Smooth muscle cell (in vitro differentiated cells): Measurements from ENCODE around the gene RESF1. TPM values are rescaled to one million over a fixed set of nuclear protein-coding genes. Genes with fewer than 3 reads are reported as not detected.

ENCODE experiments used
- DNase-seq: peaks from one replicate; lab custom pipeline; 2025; ENCODE audit not compliant: unreplicated experiment; lab: John Stamatoyannopoulos, UW
- H2AFZ ChIP-seq: fragments of 200-600 bp; sonication (generic); 2 replicates; pipeline ENCODE4 v1.6.0; 2016; ENCODE audit warnings: antibody characterized with exemption, low read depth, mild to moderate bottlenecking
- H3F3A ChIP-seq: fragments of 200-600 bp; sonication (generic); 2 replicates; pipeline ENCODE4 v1.6.0; 2017; ENCODE audit warnings: antibody characterized with exemption, low read depth
- H3K27ac ChIP-seq: fragments of 200-600 bp; sonication (generic); 2 replicates; pipeline ENCODE4 v1.5.1; 2016; ENCODE audit warnings: low read depth, mild to moderate bottlenecking
- H3K27me3 ChIP-seq: fragments of 200-600 bp; sonication (generic); 2 replicates; pipeline ENCODE4 v1.6.1; 2016; ENCODE audit warnings: low read depth, mild to moderate bottlenecking
- H3K36me3 ChIP-seq: fragments of 200-600 bp; sonication (generic); 2 replicates; pipeline ENCODE4 v1.5.1; 2016; ENCODE audit warnings: low read depth
- H3K4me1 ChIP-seq: fragments of 200-600 bp; sonication (generic); 2 replicates; pipeline ENCODE4 v1.5.1; 2016; ENCODE audit warnings: low read depth
- H3K4me2 ChIP-seq: fragments of 200-600 bp; sonication (generic); 2 replicates; pipeline ENCODE4 v1.6.0; 2016; ENCODE audit warnings: mild to moderate bottlenecking
- H3K4me3 ChIP-seq: fragments of 200-600 bp; sonication (generic); 2 replicates; pipeline ENCODE4 v1.5.1; 2016; ENCODE audit warnings: mild to moderate bottlenecking
- H3K79me2 ChIP-seq: fragments of 200-600 bp; sonication (generic); 2 replicates; pipeline ENCODE4 v1.6.0; 2016; ENCODE audit warnings: low read depth, mild to moderate bottlenecking
- H3K9ac ChIP-seq: fragments of 200-600 bp; sonication (generic); 2 replicates; pipeline ENCODE4 v1.6.0; 2016; ENCODE audit warnings: low read depth
- H3K9me3 ChIP-seq: fragments of 200-600 bp; sonication (generic); replicated peaks from 2 replicates; pipeline ENCODE4 v1.5.1; 2016; ENCODE audit warnings: low read depth
- H4K20me1 ChIP-seq: fragments of 200-600 bp; sonication (generic); 2 replicates; pipeline ENCODE4 v1.6.0; 2016; ENCODE audit warnings: low read depth
- WGBS: methylation state at CpG from one replicate; pipeline ENCODE4 v1.1.7; 2016; ENCODE audit warnings: low lambda C conversion rate; 5-methylcytosine and 5-hydroxymethylcytosine counted together
- polyA plus RNA-seq: library from polyadenylated mRNA; unstranded; fragments of >200 nt; fragmentation: Nextera tagmentation; extraction: Ambion mirVana; gene quantifications from 2 replicates; pipeline ENCODE4 v1.2.1, GENCODE V29; 2016
- total RNA-seq: library from RNA; depleted of rRNA; stranded (reverse); fragments of >200 nt; gene quantifications from 2 replicates; pipeline ENCODE4 v1.2.3, GENCODE V29; 2014
- TF ChIP-seq, protein P1 (sequence below): fragments of 200-600 bp; sonication (generic); IDR thresholded peaks from 2 replicates; pipeline ENCODE4 v1.5.1; 2017; ENCODE audit warnings: borderline replicate concordance, mild to moderate bottlenecking, antibody characterized with exemption; ENCODE audit not compliant: insufficient read depth, poor library complexity, severe bottlenecking

Gene RESF1
- total and polyA plus RNA-seq, 2 experiments from 2014 or later = 9.7 to 28.3 TPM

DNA sequence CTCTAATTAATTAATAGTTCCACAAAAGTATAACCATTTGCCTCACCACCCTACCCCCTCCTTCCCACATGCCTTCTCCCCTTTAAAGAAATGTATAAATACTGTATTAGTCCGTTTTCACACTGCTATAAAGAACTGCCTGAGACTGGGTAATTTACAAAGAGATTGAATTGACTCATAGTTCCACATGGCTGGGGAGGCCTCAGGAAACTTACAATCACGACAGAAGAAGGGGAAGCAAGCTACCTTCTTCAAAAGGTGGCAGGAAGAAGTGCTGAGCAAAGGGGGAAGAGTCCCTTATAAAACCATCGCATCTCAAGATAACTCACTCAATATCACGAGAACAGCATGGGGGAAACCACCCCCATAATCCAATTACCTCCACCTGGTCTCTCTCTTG is 8.2 kb upstream of the RESF1 start:
- H3F3A ChIP-seq = no peaks in the 10 kb centered on the region
- no peak for DNase-seq
- no peaks in the 10 kb centered on the region for H3K79me2 ChIP-seq

DNA sequence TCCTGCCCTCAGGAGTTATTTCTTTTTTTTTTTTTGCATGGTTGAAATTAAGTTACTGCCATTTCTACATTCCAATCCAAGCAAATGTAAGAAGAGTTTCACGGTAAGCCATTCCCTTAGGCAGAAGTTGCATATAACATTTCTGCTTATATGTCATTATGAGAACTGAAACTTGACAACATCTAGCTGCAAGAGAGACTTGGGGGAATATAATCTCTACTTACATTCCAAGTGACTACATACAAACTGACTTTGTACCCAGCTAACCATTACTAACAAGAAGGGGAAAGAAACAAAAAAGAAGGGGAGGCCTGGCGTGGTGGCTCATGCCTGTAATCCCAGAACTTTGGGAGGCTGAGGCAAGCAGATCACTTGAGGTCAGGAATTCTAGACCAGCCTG is 7.3 kb upstream of the RESF1 start:
- Histone ChIP-seq H3K4me2 (no peak overlapping the region), H4K20me1 (no peaks in the 10 kb centered on the region), H3K36me3 (no peaks in the 10 kb centered on the region), H3K27ac (no peak overlapping the region), H3K9ac (no peak overlapping the region), H3F3A (no peaks in the 10 kb centered on the region), H2AFZ (no peak overlapping the region), H3K27me3 (no peaks in the 10 kb centered on the region), H3K4me1 (no peaks in the 10 kb centered on the region), H3K4me3 (no peak overlapping the region), H3K9me3 (no peaks in the 10 kb centered on the region), H3K79me2 (no peaks in the 10 kb centered on the region)
- WGBS = 95% methylated on average over 2 of the region's 2 CpGs
- DNase-seq = no peak
- TF ChIP-seq, protein P1, sequence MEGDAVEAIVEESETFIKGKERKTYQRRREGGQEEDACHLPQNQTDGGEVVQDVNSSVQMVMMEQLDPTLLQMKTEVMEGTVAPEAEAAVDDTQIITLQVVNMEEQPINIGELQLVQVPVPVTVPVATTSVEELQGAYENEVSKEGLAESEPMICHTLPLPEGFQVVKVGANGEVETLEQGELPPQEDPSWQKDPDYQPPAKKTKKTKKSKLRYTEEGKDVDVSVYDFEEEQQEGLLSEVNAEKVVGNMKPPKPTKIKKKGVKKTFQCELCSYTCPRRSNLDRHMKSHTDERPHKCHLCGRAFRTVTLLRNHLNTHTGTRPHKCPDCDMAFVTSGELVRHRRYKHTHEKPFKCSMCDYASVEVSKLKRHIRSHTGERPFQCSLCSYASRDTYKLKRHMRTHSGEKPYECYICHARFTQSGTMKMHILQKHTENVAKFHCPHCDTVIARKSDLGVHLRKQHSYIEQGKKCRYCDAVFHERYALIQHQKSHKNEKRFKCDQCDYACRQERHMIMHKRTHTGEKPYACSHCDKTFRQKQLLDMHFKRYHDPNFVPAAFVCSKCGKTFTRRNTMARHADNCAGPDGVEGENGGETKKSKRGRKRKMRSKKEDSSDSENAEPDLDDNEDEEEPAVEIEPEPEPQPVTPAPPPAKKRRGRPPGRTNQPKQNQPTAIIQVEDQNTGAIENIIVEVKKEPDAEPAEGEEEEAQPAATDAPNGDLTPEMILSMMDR = no peak

More for the DNA sequence above, 8.2 kb upstream of the RESF1 start:
- no peak overlapping the region for H3K9ac ChIP-seq
- no peaks in the 10 kb centered on the region for H3K4me1 ChIP-seq
- H3K9me3 ChIP-seq = no peaks in the 10 kb centered on the region
- H3K27ac ChIP-seq = no peak overlapping the region
- H3K4me3 ChIP-seq = no peak overlapping the region
- no peak overlapping the region for H2AFZ ChIP-seq
- TF ChIP-seq, protein P1 = no peak
- WGBS = 37% methylated on average over 4 of the region's 4 CpGs
- no peaks in the 10 kb centered on the region for H3K36me3 ChIP-seq
- H4K20me1 ChIP-seq = no peaks in the 10 kb centered on the region
- H3K27me3 ChIP-seq = no peaks in the 10 kb centered on the region
- H3K4me2 ChIP-seq = no peak overlapping the region

DNA sequence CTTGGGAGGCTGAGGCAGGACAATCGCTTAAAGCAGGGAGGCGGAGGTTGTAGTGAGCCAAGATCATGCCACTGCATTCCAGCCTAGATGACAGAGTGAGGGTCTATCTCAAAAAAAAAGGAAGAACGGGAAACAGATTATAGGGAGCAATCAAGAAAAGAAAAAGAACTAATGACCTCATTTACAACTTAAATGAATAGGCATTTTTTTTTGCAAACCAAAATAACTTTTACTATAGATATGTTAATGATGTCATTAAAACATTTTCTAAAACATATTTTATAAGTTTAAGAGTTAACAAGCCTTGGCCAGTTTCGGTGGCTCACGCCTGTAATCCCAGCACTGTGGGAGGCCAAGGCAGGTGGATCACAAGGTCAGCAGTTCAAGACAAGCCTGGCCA is 6.8 kb upstream of the RESF1 start:
- H3K4me3 ChIP-seq = no peak overlapping the region
- TF ChIP-seq, protein P1 = no peak
- no peaks in the 10 kb centered on the region for H3K9me3 ChIP-seq
- H3K9ac ChIP-seq = no peak overlapping the region
- no peaks in the 10 kb centered on the region for H4K20me1 ChIP-seq
- H3K36me3 ChIP-seq = no peaks in the 10 kb centered on the region
- DNase-seq = no peak
- no peaks in the 10 kb centered on the region for H3F3A ChIP-seq
- no peaks in the 10 kb centered on the region for H3K4me1 ChIP-seq
- no peak overlapping the region for H3K27ac ChIP-seq
- H3K79me2 ChIP-seq = no peaks in the 10 kb centered on the region
- no peak overlapping the region for H2AFZ ChIP-seq
- H3K4me2 ChIP-seq = no peak overlapping the region
- 89% methylated on average over 5 of the region's 5 CpGs for WGBS
- H3K27me3 ChIP-seq = no peaks in the 10 kb centered on the region
